Stomach (tissue), 9 donors: ENCODE measurements around the gene HLA-DMB. TPM values are rescaled to one million over a fixed set of nuclear protein-coding genes. Genes with fewer than 3 reads are reported as not detected.

ENCODE experiments used
- DNase-seq, 2 donors: peaks; one replicate each; pipeline versions ENCODE4 v3.0.0 to v3.0.0-alpha.2; 2013 to 2019
- H3K27ac ChIP-seq, 5 donors: fragments of 200-600 bp in 4 of 5; sonication (generic) in 4 of 5; one replicate each; pipeline ENCODE4 v1.5.1; 2013 to 2019; ENCODE audit warnings: mild to moderate bottlenecking in 1 of 5, moderate library complexity in 1 of 5
- H3K27me3 ChIP-seq, 3 donors: fragments of 200-600 bp; sonication (generic); one replicate each; pipeline ENCODE4 v1.5.1; 2017 to 2019; ENCODE audit warnings: mixed run types in 1 of 3
- H3K36me3 ChIP-seq, 4 donors: fragments of 200-600 bp; sonication (generic); 1 replicate in 3 of 4; 2 replicates in 1 of 4; pipeline ENCODE4 v1.5.1; 2016 to 2019
- H3K4me1 ChIP-seq, 4 donors: fragments of 200-600 bp; sonication (generic); one replicate each; pipeline ENCODE4 v1.5.1; 2016 to 2019
- H3K4me3 ChIP-seq, 4 donors: fragments of 200-600 bp; sonication (generic) in 3 of 4; one replicate each; pipeline ENCODE4 v1.5.1; 2016 to 2019; ENCODE audit warnings: mild to moderate bottlenecking in 1 of 4
- H3K9me3 ChIP-seq, 4 donors: fragments of 200-600 bp; sonication (generic); one replicate each; pipeline ENCODE4 v1.5.1; 2016 to 2019
- CTCF ChIP-seq, 7 experiments: fragments of 450-650 bp in 4 of 7; fragments of 200-600 bp in 3 of 7; sonication (generic) in 3 of 7; IDR thresholded peaks; one replicate each; pipeline ENCODE4 v1.5.1; 2016 to 2019; ENCODE audit warnings: antibody characterized with exemption in 7 of 7, control low read depth in 2 of 7, mild to moderate bottlenecking in 1 of 7
- EP300 ChIP-seq: sonication (generic); formaldehyde crosslinking; IDR thresholded peaks from one replicate; pipeline ENCODE4 v1.6.1; 2017; ENCODE audit warnings: antibody characterized with exemption
- POLR2A ChIP-seq, 4 donors: fragments of 450-650 bp; IDR thresholded peaks; one replicate each; pipeline ENCODE4 v1.6.1; 2016; ENCODE audit warnings: antibody characterized with exemption in 4 of 4, control low read depth in 2 of 4, mild to moderate bottlenecking in 1 of 4, moderate library complexity in 1 of 4
- POLR2AphosphoS5 ChIP-seq, 3 donors: sonication (generic); formaldehyde crosslinking; IDR thresholded peaks; one replicate each; pipeline ENCODE4 v1.6.1; 2016; ENCODE audit warnings: antibody characterized with exemption in 3 of 3
- WGBS, 5 donors: extraction: QIAGEN DNeasy Blood & Tissue Kit in 3 of 5; methylation state at CpG; one replicate each; pipeline versions ENCODE4 v1.1.5 to v1.1.7; 2013 to 2018; 5-methylcytosine and 5-hydroxymethylcytosine counted together
- intact Hi-C: fragments of 100-400 bp; cut with DNase I; formaldehyde crosslinking; loops from one replicate; pipeline ENCODE4 v1.15.1; 2023; ENCODE audit warnings: low total_unique reads
- polyA plus RNA-seq, 3 donors: library from polyadenylated mRNA; stranded (reverse); fragments of 200-250 nt; gene quantifications; one replicate each; pipeline ENCODE4 v1.2.3, GENCODE V29; 2013
- total RNA-seq, 5 donors: library from RNA; depleted of rRNA; stranded (reverse); fragments of >200 nt; gene quantifications; one replicate each; pipeline versions ENCODE4 v1.1.0 to v1.2.3, GENCODE V29; 2014 to 2016
- donor health status: healthy with polysubstance abuse.
- donor health status: Bipolar disorder and iron deficiency.
- donor health status: healthy.

HLA-DMB gene
- total and polyA plus RNA-seq, 8 donors = 7.6 to 27.1 (median 11.8) TPM; not detected in 1

GRCh38 chr6:32906539-32906938 lies 34.3 kb downstream of the HLA-DMB start:
- Histone ChIP-seq H3K4me3 (no peak overlapping the region), H3K4me1 (no peaks in the 10 kb centered on the region), H3K27me3 (peaks cover 0 to 13% (median 0%) of the 10 kb centered on the region in 3 donors), H3K27ac (no peak overlapping the region), H3K9me3 (no peaks in the 10 kb centered on the region), H3K36me3 (peaks cover 0 to 3% (median under 1%) of the 10 kb centered on the region in 4 donors)
- intact Hi-C loops = no loop called here
- no peak for DNase-seq
- no peak for TF ChIP-seq POLR2AphosphoS5 (IDR thresholded peaks at IDR 0.05)
- no peak for TF ChIP-seq POLR2A (IDR thresholded peaks at IDR 0.05)
- TF ChIP-seq EP300 = no peak
- no peak for TF ChIP-seq CTCF (IDR thresholded peaks at IDR 0.05)
- WGBS, 5 donors = 43 to 65% (median 52%) methylated on average over 1 of the region's 1 CpG

GRCh38 chr6:32905078-32905477 lies 35.8 kb downstream of the HLA-DMB start:
- no peak for DNase-seq
- intact Hi-C loops = no loop called here
- Histone ChIP-seq H3K27ac (no peak overlapping the region), H3K27me3 (peaks cover 0 to 2% (median 0%) of the 10 kb centered on the region in 3 donors), H3K4me3 (no peak overlapping the region), H3K9me3 (no peaks in the 10 kb centered on the region), H3K4me1 (no peaks in the 10 kb centered on the region), H3K36me3 (peaks cover 0 to 10% (median 7%) of the 10 kb centered on the region in 4 donors)
- 59 to 91% (median 77%) methylated on average over 2 of the region's 2 CpGs for WGBS, 5 donors
- TF ChIP-seq EP300 (no peak), CTCF (IDR thresholded peaks at IDR 0.05) (no peak), POLR2A (IDR thresholded peaks at IDR 0.05) (no peak), POLR2AphosphoS5 (IDR thresholded peaks at IDR 0.05) (no peak)

GRCh38 chr6:32903952-32904351 lies 36.9 kb downstream of the HLA-DMB start:
- Histone ChIP-seq H3K27ac (no peak overlapping the region), H3K36me3 (peaks cover 0 to 10% (median 7%) of the 10 kb centered on the region in 4 donors), H3K4me3 (no peak overlapping the region), H3K4me1 (no peaks in the 10 kb centered on the region), H3K27me3 (peaks cover 0 to 2% (median 0%) of the 10 kb centered on the region in 3 donors), H3K9me3 (no peaks in the 10 kb centered on the region)
- no peak for DNase-seq
- TF ChIP-seq POLR2A (IDR thresholded peaks at IDR 0.05) (no peak), CTCF (IDR thresholded peaks at IDR 0.05) (no peak), POLR2AphosphoS5 (IDR thresholded peaks at IDR 0.05) (no peak), EP300 (no peak)
- intact Hi-C loops = no loop called here

GRCh38 chr6:32895006-32895345 lies 45.9 kb downstream of the HLA-DMB start:
- Histone ChIP-seq H3K27me3 (no peaks in the 10 kb centered on the region), H3K4me3 (peak overlapping the region; percentile 70 to 77 (median 73)), H3K36me3 (no peaks in the 10 kb centered on the region), H3K9me3 (no peaks in the 10 kb centered on the region), H3K4me1 (peaks cover 8 to 26% (median 17%) of the 10 kb centered on the region in 4 donors), H3K27ac (peak overlapping the region; percentile 89 to 97 (median 92))
- intact Hi-C loops = no loop called here
- no peak for DNase-seq
- 0 to 1% (median 0%) methylated on average over 8 of the region's 8 CpGs for WGBS, 5 donors
- TF ChIP-seq EP300 (no peak), CTCF (IDR thresholded peaks at IDR 0.05) (no peak), POLR2A (IDR thresholded peaks at IDR 0.05) (no peak), POLR2AphosphoS5 (IDR thresholded peaks at IDR 0.05) (no peak)
